ENCODE data around the gene SLC6A11.

The SLC6A11 gene

GRCh38 chr3:10883478-10884234 is 67.6 kb downstream of the SLC6A11 start:
- H3K4me3 ChIP-seq (ENCODE audit: low read length): no peak overlapping the region
- no peak for DNase-seq (ENCODE audit: low read depth)
- peak; percentile 59 for TF ChIP-seq CTCF (conservative IDR thresholded peaks at IDR 0.05; ENCODE audit: low read depth, low read length)

- no peak for TF ChIP-seq CTCF (conservative IDR thresholded peaks at IDR 0.05; ENCODE audit: low read depth, low read length)
- H3K4me3 ChIP-seq (ENCODE audit: low read length): no peak overlapping the region
- no peak for DNase-seq (ENCODE audit: low read depth)
These were observed 71.0 kb downstream of the SLC6A11 start for GRCh38 chr3:10887015-10887414.

- no peak for DNase-seq (ENCODE audit: low read depth)
- no peak overlapping the region for H3K4me3 ChIP-seq (ENCODE audit: low read length)
These were observed 72.6 kb downstream of the SLC6A11 start for GRCh38 chr3:10888518-10889090.

GRCh38 chr3:10889206-10889960 is 73.4 kb downstream of the SLC6A11 start:
- no peak overlapping the region for H3K4me3 ChIP-seq (ENCODE audit: low read length)
- TF ChIP-seq CTCF (conservative IDR thresholded peaks at IDR 0.05; ENCODE audit: low read depth, low read length): no peak
- DNase-seq (ENCODE audit: low read depth): no peak

More at GRCh38 chr3:10888518-10889090, 72.6 kb downstream of the SLC6A11 start:
- no peak for TF ChIP-seq CTCF (conservative IDR thresholded peaks at IDR 0.05; ENCODE audit: low read depth, low read length)

GRCh38 chr3:10890665-10891064 is 74.6 kb downstream of the SLC6A11 start:
- no peak for TF ChIP-seq CTCF (conservative IDR thresholded peaks at IDR 0.05; ENCODE audit: low read depth, low read length)
- DNase-seq (ENCODE audit: low read depth): no peak
- no peak overlapping the region for H3K4me3 ChIP-seq (ENCODE audit: low read length)

- TF ChIP-seq CTCF (conservative IDR thresholded peaks at IDR 0.05; ENCODE audit: low read depth, low read length): no peak
- DNase-seq (ENCODE audit: low read depth): no peak
- H3K4me3 ChIP-seq (ENCODE audit: low read length): no peak overlapping the region
These were observed 76.6 kb downstream of the SLC6A11 start for GRCh38 chr3:10892622-10893021.

Measured in retinal pigment epithelial cell (primary cell).